ENCODE data around the gene CST1. TPM values are rescaled to one million over a fixed set of nuclear protein-coding genes. Genes with fewer than 3 reads are reported as not detected.

The CST1 gene
- polyA plus RNA-seq, 1 of the 3 experiments (the other 2 are of a cell fraction), result not detected

GRCh38 chr20:23727016-23727415, 23.7 kb downstream of the CST1 start:
- Histone ChIP-seq H3K9ac (no peak overlapping the region), H3K27me3 (ENCODE audit: insufficient read depth) (no peaks in the 10 kb centered on the region; the same call in 1 of the 2 replicates), H4K20me1 (ENCODE audit: insufficient read depth) (no peaks in the 10 kb centered on the region), H3K9me3 (no peaks in the 10 kb centered on the region), H3K79me2 (ENCODE audit: insufficient read depth) (no peaks in the 10 kb centered on the region), H3K27ac (ENCODE audit: low read depth in 2 of 2, low read length in 1 of 2) (no peak overlapping the region), H3K36me3 (replicated peaks in 1 of 2; ENCODE audit: control insufficient read depth in 1 of 2, insufficient read depth in 2 of 2, low read length in 1 of 2) (no peaks in the 10 kb centered on the region), H3K4me2 (no peak overlapping the region), H3K4me1 (ENCODE audit: control insufficient read depth in 1 of 2, insufficient read depth in 2 of 2, low read depth in 1 of 2, low read length in 1 of 2) (no peaks in the 10 kb centered on the region), H3K4me3 (ENCODE audit: low read depth in 2 of 2, low read length in 1 of 2) (no peak overlapping the region), H3K9me2 (no peaks in the 10 kb centered on the region), H3F3A (replicated peaks; ENCODE audit: insufficient read depth) (no peaks in the 10 kb centered on the region), H2AFZ (ENCODE audit: low read depth) (no peak overlapping the region)
- TF ChIP-seq ELF1 (IDR thresholded peaks at IDR 0.05) (no peak), MXI1 (IDR thresholded peaks at IDR 0.05; ENCODE audit: low read depth, low read length) (no peak), NFIC (IDR thresholded peaks at IDR 0.05; ENCODE audit: borderline replicate concordance) (no peak), REST (IDR thresholded peaks at IDR 0.05; ENCODE audit: low read depth, low read length) (no peak), USF2 (IDR thresholded peaks at IDR 0.05; ENCODE audit: borderline replicate concordance, low read depth, low read length) (no peak), ZBTB33 (IDR thresholded peaks at IDR 0.05; ENCODE audit: borderline replicate concordance, low read depth) (no peak), YY1 (IDR thresholded peaks at IDR 0.05; ENCODE audit: low read depth) (no peak), TCF12 (IDR thresholded peaks at IDR 0.05) (no peak), GATA2 (CRISPR knock-in tag; IDR thresholded peaks at IDR 0.05) (no peak), EP300 (IDR thresholded peaks at IDR 0.05; ENCODE audit: borderline replicate concordance in 1 of 2, low read depth in 1 of 2, low read length in 1 of 2) (no peak)
- ChIA-PET POLR2A (no interaction called here), CTCF (no interaction called here)
- 5% methylated on average over 3 of the region's 3 CpGs for WGBS (ENCODE audit: low lambda C conversion rate)
- DNase-seq, result no peak

DNA sequence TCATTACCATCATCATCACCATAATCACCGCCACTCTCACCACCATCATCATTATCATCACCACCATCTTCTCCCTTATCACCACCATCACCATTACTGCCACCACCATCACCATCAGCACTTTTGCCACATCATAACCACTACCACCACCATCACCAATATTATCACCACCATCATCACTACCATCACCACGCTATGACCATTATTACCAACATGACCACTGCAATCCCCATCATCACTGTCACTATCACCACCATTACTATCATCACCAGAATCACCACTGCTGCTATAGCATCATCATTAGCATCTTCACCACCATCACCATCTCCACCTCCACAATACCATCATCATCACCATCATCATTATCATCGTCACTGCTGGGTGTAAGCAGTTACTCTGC, 25.6 kb downstream of the CST1 start:
- Histone ChIP-seq H4K20me1 (ENCODE audit: insufficient read depth) (no peaks in the 10 kb centered on the region), H3K9me2 (no peaks in the 10 kb centered on the region), H3K4me3 (ENCODE audit: low read depth in 2 of 2, low read length in 1 of 2) (no peak overlapping the region), H3F3A (replicated peaks; ENCODE audit: insufficient read depth) (no peaks in the 10 kb centered on the region), H3K27me3 (ENCODE audit: insufficient read depth) (no peaks in the 10 kb centered on the region; the same call in 1 of the 2 replicates), H3K4me1 (ENCODE audit: control insufficient read depth in 1 of 2, insufficient read depth in 2 of 2, low read depth in 1 of 2, low read length in 1 of 2) (no peaks in the 10 kb centered on the region), H3K36me3 (replicated peaks in 1 of 2; ENCODE audit: control insufficient read depth in 1 of 2, insufficient read depth in 2 of 2, low read length in 1 of 2) (no peaks in the 10 kb centered on the region), H2AFZ (ENCODE audit: low read depth) (no peak overlapping the region), H3K79me2 (ENCODE audit: insufficient read depth) (no peaks in the 10 kb centered on the region), H3K4me2 (no peak overlapping the region), H3K27ac (ENCODE audit: low read depth in 2 of 2, low read length in 1 of 2) (no peak overlapping the region), H3K9me3 (no peaks in the 10 kb centered on the region), H3K9ac (no peak overlapping the region)
- DNase-seq, result no peak
- 7% methylated on average over 3 of the region's 3 CpGs for WGBS (ENCODE audit: low lambda C conversion rate)
- ChIA-PET POLR2A (no interaction called here), CTCF (no interaction called here)
- TF ChIP-seq TEAD4 (IDR thresholded peaks at IDR 0.05; ENCODE audit: borderline replicate concordance, insufficient read depth) (no peak), NFIC (IDR thresholded peaks at IDR 0.05; ENCODE audit: borderline replicate concordance) (no peak), ZBTB33 (IDR thresholded peaks at IDR 0.05; ENCODE audit: borderline replicate concordance, low read depth) (no peak), FOXM1 (IDR thresholded peaks at IDR 0.05; ENCODE audit: low read depth) (no peak), REST (IDR thresholded peaks at IDR 0.05; ENCODE audit: low read depth, low read length) (no peak), TCF12 (IDR thresholded peaks at IDR 0.05) (no peak)
- TF ChIP-seq, protein P1, sequence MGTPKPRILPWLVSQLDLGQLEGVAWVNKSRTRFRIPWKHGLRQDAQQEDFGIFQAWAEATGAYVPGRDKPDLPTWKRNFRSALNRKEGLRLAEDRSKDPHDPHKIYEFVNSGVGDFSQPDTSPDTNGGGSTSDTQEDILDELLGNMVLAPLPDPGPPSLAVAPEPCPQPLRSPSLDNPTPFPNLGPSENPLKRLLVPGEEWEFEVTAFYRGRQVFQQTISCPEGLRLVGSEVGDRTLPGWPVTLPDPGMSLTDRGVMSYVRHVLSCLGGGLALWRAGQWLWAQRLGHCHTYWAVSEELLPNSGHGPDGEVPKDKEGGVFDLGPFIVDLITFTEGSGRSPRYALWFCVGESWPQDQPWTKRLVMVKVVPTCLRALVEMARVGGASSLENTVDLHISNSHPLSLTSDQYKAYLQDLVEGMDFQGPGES (IDR thresholded peaks at IDR 0.05; ENCODE audit: low read depth, low read length), result no peak

Data from SK-N-SH (cell line).